NB4 (cell line): ENCODE results near the gene WNT9B.

Experiments
- CTCF ChIP-seq: IDR thresholded peaks from one replicate; pipeline ENCODE4 v1.5.1; 2012; ENCODE audit warnings: low read depth, low read length
- MYC ChIP-seq: IDR thresholded peaks from 2 replicates; pipeline ENCODE4 v1.6.1; 2011; ENCODE audit warnings: low read depth, low read length
- POLR2A ChIP-seq: IDR thresholded peaks from 2 replicates; pipeline ENCODE4 v1.6.1; 2011; ENCODE audit warnings: mild to moderate bottlenecking; ENCODE audit not compliant: insufficient read length; ENCODE audit errors: extremely low read depth

GRCh38 chr17:46922804-46923635, 71.6 kb downstream of the WNT9B start, which contains the start of gene GOSR2:
- TF ChIP-seq CTCF: no peak
- peak; percentile 82 for TF ChIP-seq POLR2A
- TF ChIP-seq MYC: peak; percentile 55; the same call in 1 of the 2 replicates
